Heart left ventricle (tissue), 16 donors: ENCODE measurements around the gene CELF5. TPM values are rescaled to one million over a fixed set of nuclear protein-coding genes. Genes with fewer than 3 reads are reported as not detected.

Experiments
- ATAC-seq, 4 donors: fragments of 200-7000 bp; cut with Tn5 transposase; one replicate each; pipeline ENCODE4 v1.9.1; 2020 to 2022; ENCODE audit warnings: moderate library complexity in 4 of 4, mild to moderate bottlenecking in 3 of 4, moderate number of reproducible peaks in 1 of 4
- DNase-seq, 5 donors: peaks; one replicate each; pipeline ENCODE4 v3.0.0-alpha.2; 2020
- H3K27ac ChIP-seq, 12 donors: fragments of 200-600 bp; sonication (generic) in 4 of 12; one replicate each; pipeline versions ENCODE4 v1.5.0 to v1.8.0; 2016 to 2022; ENCODE audit warnings: mild to moderate bottlenecking in 2 of 12
- H3K27me3 ChIP-seq, 9 donors: fragments of 200-600 bp; sonication (generic) in 2 of 9; one replicate each; pipeline versions ENCODE4 v1.5.1 to v1.8.0; 2016 to 2022; ENCODE audit warnings: mild to moderate bottlenecking in 3 of 9
- H3K36me3 ChIP-seq, 9 donors: fragments of 200-600 bp; sonication (generic) in 2 of 9; one replicate each; pipeline versions ENCODE4 v1.5.0 to v1.8.0; 2018 to 2022; ENCODE audit warnings: mild to moderate bottlenecking in 2 of 9
- H3K4me1 ChIP-seq, 12 donors: fragments of 200-600 bp; sonication (generic) in 4 of 12; one replicate each; pipeline versions ENCODE4 v1.5.0 to v1.8.0; 2016 to 2022; ENCODE audit warnings: mild to moderate bottlenecking in 3 of 12
- H3K4me3 ChIP-seq, 12 donors: fragments of 200-600 bp; sonication (generic) in 4 of 12; one replicate each; pipeline versions ENCODE4 v1.5.0 to v1.8.0; 2017 to 2022; ENCODE audit warnings: mild to moderate bottlenecking in 9 of 12, moderate library complexity in 4 of 12
- H3K9me3 ChIP-seq, 12 donors: fragments of 200-600 bp; sonication (generic) in 4 of 12; one replicate each; pipeline versions ENCODE4 v1.5.0 to v1.8.0; 2016 to 2022; ENCODE audit warnings: mild to moderate bottlenecking in 1 of 12
- CTCF ChIP-seq, 12 donors: fragments of 200-600 bp; sonication (generic) in 4 of 12; IDR thresholded peaks; one replicate each; pipeline versions ENCODE4 v1.5.0 to v1.8.0; 2018 to 2022; ENCODE audit warnings: antibody characterized with exemption in 12 of 12, mild to moderate bottlenecking in 5 of 12
- POLR2A ChIP-seq, 2 donors: fragments of 450-650 bp; IDR thresholded peaks; one replicate each; pipeline ENCODE4 v1.6.1; 2017; ENCODE audit warnings: antibody characterized with exemption in 2 of 2, mild to moderate bottlenecking in 2 of 2, moderate library complexity in 2 of 2
- WGBS, 4 donors: extraction: QIAGEN DNeasy Blood & Tissue Kit in 2 of 4; methylation state at CpG; one replicate each; pipeline versions ENCODE4 v1.1.5 to v1.1.7; 2013 to 2018; 5-methylcytosine and 5-hydroxymethylcytosine counted together
- intact Hi-C, 10 donors: fragments of 100-400 bp; cut with DNase I; formaldehyde crosslinking; loops; one replicate each; pipeline versions ENCODE4 v1.11.1 to v1.14.2; 2022
- polyA plus RNA-seq, 2 donors: library from polyadenylated mRNA; stranded (reverse); fragments of 200-250 nt; gene quantifications; one replicate each; pipeline ENCODE4 v1.2.3, GENCODE V29; 2013
- total RNA-seq, 9 donors: library from RNA; depleted of rRNA in 2 of 9; stranded (reverse); fragments of >200 nt in 2 of 9; fragmentation: NEBNext Ultra II Directional in 3 of 9; extraction: Animal tissue kit (Norgen Biotek cat#: 25700) in 3 of 9; gene quantifications; one replicate each; pipeline versions ENCODE4 v1.1.0 to v1.2.4, GENCODE V29; 2016 to 2023
- donor health status: ischemic (EF 13 %, LVEDD 7.1; RV severe dilation, severe dysfunction).
- donor health status: healthy with polysubstance abuse.
- donor health status: DM: no; HTN: yes; CAD: no.
- donor health status: DM: no; HTN: no; CAD: no.
- donor health status: ischemic (EF 25% LVEDD 6.9; RV normal size, moderate dysfunction).
- donor health status: ischemic (EF 25% LVEDD 5.7; RV mildly dilated, moderate dysfunction).
- donor health status: healthy.
- donor health status: DM: yes; HTN: yes; CAD: no.
- donor health status: ischemic (EF 35%, LVEDD 5.7; RV mildly dilated, moderate dysfunction).
- donor health status: nonischemic (EF 11% LVEDD 7.7; RV severe dilation, severe dysfunction).
- donor health status: DM: yes; HTN: yes; CAD: no.
- donor health status: PGD.
- donor health status: ischemic (EF 29% LVEDD 5.4; RV normal size, mild dysfunction).
- donor health status: nonischemic (EF 23%, LVEDD 6.1; RV moderate dilation, normal function).

CELF5 gene
- total and polyA plus RNA-seq, 11 donors = not detected

- peaks cover 0 to 11% (median 0%) of the 10 kb centered on the region in 9 donors for H3K27me3 ChIP-seq
- no peak overlapping the region for H3K27ac ChIP-seq
- no peaks in the 10 kb centered on the region for H3K9me3 ChIP-seq
- no peaks in the 10 kb centered on the region for H3K36me3 ChIP-seq
- no peaks in the 10 kb centered on the region for H3K4me1 ChIP-seq
- no peak for ATAC-seq
- H3K4me3 ChIP-seq = no peak overlapping the region
- TF ChIP-seq CTCF (IDR thresholded peaks at IDR 0.05) = no peak
- TF ChIP-seq POLR2A (IDR thresholded peaks at IDR 0.05) = no peak
- no peak for DNase-seq
- 84 to 87% (median 85%) methylated on average over 9 of the region's 9 CpGs for WGBS, 4 donors
- intact Hi-C loops = no loop called here
Measured at GRCh38 chr19:3263866-3264265, 39.4 kb downstream of the CELF5 start.

- Histone ChIP-seq H3K4me1 (no peaks in the 10 kb centered on the region), H3K27ac (no peak overlapping the region), H3K4me3 (no peak overlapping the region), H3K36me3 (no peaks in the 10 kb centered on the region), H3K9me3 (no peaks in the 10 kb centered on the region), H3K27me3 (peaks cover 0 to 25% (median 8%) of the 10 kb centered on the region in 9 donors)
- intact Hi-C loops = no loop called here
- 61 to 79% (median 69%) methylated on average over 6 of the region's 6 CpGs for WGBS, 4 donors
- ATAC-seq (no peak), DNase-seq (no peak)
- TF ChIP-seq CTCF (IDR thresholded peaks at IDR 0.05) = no peak
- no peak for TF ChIP-seq POLR2A (IDR thresholded peaks at IDR 0.05)
Measured at GRCh38 chr19:3265432-3265831, 41.0 kb downstream of the CELF5 start.

- peaks cover 0 to 32% (median 12%) of the 10 kb centered on the region in 9 donors for H3K27me3 ChIP-seq
- H3K27ac ChIP-seq = no peak overlapping the region
- no peak overlapping the region for H3K4me3 ChIP-seq
- no peaks in the 10 kb centered on the region for H3K36me3 ChIP-seq
- no peak for TF ChIP-seq CTCF (IDR thresholded peaks at IDR 0.05)
- no peak for TF ChIP-seq POLR2A (IDR thresholded peaks at IDR 0.05)
- intact Hi-C loops = no loop called here
- DNase-seq (no peak), ATAC-seq (no peak)
- 82 to 85% (median 83%) methylated on average over 19 of the region's 19 CpGs for WGBS, 4 donors
- H3K9me3 ChIP-seq = no peaks in the 10 kb centered on the region
- H3K4me1 ChIP-seq = no peaks in the 10 kb centered on the region
Measured at GRCh38 chr19:3266092-3266693, 41.7 kb downstream of the CELF5 start.

GRCh38 chr19:3266792-3267514 lies 42.5 kb downstream of the CELF5 start:
- TF ChIP-seq POLR2A (IDR thresholded peaks at IDR 0.05) = no peak
- TF ChIP-seq CTCF (IDR thresholded peaks at IDR 0.05) = no peak
- no peaks in the 10 kb centered on the region for H3K9me3 ChIP-seq
- ATAC-seq (no peak), DNase-seq (no peak)
- no peaks in the 10 kb centered on the region for H3K4me1 ChIP-seq
- no peak overlapping the region for H3K27ac ChIP-seq
- H3K36me3 ChIP-seq = no peaks in the 10 kb centered on the region
- peaks cover 0 to 39% (median 16%) of the 10 kb centered on the region in 9 donors for H3K27me3 ChIP-seq
- no peak overlapping the region for H3K4me3 ChIP-seq
- intact Hi-C loops = no loop called here
- WGBS, 4 donors = 45 to 52% (median 48%) methylated on average over 20 to 30 of the region's 30 CpGs
